GM19099 (cell line): ENCODE measurements around the gene SPRR3.

Source experiments
- POLR2A ChIP-seq: IDR thresholded peaks from 3 replicates; pipeline ENCODE4 v1.6.1; 2011; ENCODE audit warnings: low read depth; ENCODE audit not compliant: insufficient read length; ENCODE audit errors: extremely low read depth

Gene SPRR3

DNA sequence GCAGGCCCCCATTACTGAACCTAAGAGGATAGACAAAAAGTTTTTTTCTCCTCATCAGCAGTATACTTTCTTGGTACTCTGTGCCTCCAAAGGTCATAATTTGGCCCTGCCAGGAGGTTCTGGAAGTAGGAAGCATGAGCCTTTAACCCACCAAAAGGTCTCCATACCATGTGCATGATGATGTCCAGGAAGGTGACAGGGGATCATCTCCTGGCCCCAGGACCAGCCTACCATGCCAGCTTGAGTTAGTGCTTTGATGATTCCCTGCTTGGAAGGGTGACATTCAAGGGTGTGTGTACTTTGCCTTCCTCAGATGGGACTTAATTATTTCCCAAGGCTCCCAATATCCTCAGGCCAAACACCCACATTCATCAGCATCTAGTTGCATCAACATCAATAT lies 23.9 kb upstream of the SPRR3 start:
- TF ChIP-seq POLR2A, result no peak

DNA sequence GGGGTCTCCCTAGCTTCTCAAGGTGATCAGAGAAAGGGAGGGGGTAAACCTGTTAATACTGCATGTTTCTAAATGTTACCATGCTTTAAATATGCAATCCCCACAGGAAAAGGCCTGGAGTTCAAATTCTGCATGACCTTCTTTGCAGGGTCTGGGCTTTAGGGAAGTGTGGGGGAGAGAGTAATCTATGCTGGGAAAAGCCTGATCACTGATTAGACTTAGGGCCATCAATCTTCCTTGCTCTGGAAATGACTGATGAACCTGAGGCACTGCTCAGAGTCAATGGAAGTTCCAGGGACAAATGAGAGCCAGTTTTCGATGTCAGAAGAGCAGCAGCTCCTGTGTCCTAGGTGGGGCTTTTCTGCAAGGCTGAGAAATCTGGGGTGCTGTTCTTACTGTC lies 20.9 kb upstream of the SPRR3 start:
- no peak for TF ChIP-seq POLR2A

DNA sequence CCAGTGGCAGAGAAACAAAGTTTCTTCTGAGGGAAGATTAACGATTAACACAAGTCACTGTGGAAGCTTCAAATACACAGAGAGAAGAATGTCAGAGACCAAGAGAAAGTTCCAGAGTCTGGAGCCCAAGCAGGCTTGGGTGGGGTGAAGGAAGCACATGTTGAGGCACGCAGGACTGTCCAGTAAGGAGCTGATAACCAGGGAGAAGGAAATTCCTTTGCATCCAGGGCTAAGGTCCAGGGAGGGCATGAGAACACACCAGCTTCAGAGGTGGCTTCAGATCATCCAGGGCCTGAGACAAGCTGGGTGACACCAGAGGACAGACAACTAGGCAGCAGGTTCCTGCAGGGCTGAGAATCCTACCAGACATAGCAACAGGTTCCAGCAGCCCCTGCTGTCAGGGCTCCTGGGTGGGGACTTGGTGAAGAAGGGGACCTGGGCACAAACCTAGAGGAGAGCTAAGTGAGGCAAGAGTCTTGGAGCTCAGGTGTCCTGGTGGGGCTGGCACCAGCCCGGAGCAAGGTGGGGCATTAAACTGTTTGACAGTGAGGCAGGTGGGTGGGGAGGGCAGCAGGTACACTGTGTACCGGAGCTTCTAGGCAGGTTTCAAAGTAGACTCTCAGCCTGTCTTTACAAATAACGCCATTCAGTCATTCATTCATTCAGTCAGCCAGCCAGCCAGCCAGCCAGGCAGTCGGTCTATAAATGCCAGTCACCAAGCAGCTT lies 20.2 kb upstream of the SPRR3 start:
- no peak for TF ChIP-seq POLR2A

DNA sequence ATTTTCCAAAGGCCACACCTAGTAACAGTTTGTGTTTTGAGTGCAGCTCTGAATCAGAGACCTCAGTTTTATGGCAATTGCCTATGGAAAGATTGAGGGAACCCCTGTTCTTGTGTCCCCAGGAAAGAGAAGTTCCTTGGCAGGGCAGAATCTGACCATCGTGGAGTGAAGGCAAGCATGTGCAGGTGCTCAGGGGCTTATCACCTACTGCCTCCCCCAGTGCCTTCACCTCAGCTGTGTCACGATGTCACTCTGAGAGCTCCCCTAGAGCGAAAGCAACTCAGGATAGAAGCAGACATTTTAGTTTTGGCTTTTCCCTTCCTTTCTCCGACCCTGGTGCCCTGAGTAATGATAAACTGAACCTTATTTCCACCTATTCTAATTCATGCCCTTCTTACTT lies 19.5 kb upstream of the SPRR3 start:
- no peak for TF ChIP-seq POLR2A

DNA sequence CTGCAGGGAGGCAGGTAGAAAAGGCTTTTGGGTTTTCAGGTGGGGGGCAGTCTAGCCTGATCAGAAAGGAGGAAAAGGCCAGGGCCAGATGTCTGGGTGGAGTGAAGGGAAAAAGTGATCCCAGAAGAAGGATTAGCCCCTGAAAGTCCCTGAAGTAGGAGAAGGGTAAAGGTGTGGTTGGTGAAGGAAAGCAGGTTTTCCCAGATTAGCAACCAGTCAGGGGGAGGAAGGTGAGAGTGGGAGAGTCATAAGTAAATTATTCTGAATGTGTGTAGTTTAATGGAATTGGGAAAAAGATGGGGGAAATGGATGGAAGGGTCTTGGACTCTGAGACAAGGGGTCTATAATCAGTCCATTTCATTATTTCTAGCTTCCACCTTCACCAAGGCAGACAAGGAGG lies 18.3 kb upstream of the SPRR3 start:
- no peak for TF ChIP-seq POLR2A

DNA sequence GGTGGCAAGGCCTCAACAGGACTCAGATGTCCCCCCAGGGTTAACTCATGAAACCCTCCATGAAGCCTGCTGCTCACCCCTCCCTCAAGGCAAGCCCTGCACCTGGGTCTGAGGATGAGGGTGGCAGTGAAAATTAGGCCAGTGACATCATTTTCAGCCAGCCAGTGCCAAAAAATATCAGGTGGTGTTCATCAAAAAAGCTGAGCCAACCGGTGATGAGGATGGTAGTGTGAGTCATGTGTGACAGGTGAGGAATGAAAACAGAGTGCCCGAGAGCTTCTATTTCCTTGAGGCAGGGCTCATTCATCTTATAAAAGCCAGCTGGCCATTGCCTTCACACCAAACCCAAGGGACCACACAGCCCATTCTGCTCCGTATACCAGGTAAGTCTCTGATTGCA lies 17.8 kb upstream of the SPRR3 start, which contains the start of gene SPRR1A:
Gene SPRR1A (plus strand): TSS at position 339 of the 400 bp plus-strand sequence. CDS start 1,150 bp downstream, outside the sequence.
- TF ChIP-seq POLR2A, result no peak

DNA sequence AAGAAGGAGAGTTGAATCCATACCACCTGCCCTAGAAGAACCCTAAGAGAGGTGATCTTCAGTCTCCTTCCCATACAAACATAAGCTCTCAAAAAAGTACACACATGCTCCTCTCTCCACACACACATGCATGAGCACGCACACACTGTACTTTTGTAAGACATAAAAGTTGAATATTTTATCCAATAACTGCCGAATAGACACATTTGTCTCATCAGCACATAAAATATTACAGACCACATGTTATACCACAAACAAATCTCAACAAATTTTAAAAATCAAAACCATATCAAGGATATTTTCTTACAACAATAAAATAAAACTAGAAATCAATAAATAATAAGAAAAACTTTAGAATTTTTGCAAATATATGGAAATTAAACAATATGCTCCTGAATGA lies 15.0 kb upstream of the SPRR3 start:
- no peak for TF ChIP-seq POLR2A

DNA sequence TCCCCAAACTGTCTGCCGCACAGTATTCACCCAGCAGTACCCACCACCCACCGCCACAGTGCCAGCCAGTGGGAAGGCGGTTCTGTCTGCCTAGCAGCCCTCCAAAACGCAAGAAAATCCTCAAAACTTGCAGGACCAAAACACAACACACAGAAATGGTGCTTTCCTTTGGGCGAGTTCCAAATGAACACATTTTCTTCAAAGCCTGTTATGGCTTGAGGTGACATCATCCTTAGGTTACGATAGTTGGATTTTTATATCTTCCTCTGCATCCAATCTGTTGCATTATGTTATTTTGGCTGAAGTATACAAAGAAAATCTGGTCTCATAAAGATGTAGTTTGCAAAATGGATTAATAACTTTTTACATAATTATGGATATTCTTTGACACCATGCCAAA lies 8.4 kb upstream of the SPRR3 start:
- TF ChIP-seq POLR2A, result no peak

DNA sequence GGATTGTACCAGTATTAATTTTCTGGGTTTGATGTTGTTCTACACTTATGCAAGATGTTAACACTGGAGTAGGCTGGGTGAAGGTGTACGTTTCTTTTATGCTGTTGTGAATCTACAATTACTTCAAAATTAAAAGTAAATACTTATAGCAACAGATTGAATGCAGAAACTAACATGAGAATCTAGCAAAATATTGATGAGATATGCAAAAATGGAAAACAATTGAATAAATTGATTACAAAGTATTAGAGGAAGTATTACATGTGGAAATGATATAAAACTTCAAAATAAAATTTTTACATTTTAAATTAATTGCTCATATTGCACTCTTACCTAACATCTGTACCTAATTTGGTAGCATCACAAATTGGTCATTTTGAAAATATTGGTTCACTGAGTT lies 5.7 kb upstream of the SPRR3 start:
- no peak for TF ChIP-seq POLR2A

DNA sequence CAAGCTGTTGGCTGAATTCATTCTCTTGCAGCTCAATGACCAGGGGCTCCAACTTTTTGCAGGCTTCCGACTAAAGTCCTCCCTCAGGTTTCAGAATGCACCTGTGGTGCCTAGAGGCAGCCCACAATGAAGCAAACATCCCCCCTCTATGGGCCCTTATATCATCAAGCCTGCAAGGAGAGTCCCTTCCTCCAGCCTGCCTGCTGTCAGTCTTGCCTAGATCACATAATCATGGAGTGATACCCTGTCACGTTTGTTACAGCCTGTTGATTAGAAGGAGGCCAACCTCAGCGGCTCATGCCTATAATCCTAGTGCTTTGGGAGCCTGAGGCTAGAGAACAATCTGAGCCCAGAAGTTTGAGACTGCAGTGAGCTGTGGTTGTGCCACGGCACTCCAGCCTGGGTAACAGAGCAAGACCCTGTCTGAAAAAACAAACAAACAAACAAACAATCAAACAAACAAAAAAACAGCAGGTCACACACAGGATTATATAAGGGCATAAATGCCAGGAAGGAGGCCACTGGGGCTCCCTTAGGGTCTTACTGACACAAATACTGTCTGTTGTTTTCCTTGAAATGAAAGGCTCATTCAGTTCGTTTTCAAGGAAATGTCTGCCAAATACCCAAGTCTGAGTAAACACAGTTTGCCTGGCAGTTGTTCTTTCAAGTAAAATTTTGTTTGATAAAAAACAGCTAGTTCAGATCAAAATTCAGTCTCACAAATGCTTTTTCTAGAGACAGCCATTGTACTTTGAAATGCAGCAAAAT lies 4.7 kb upstream of the SPRR3 start:
- no peak for TF ChIP-seq POLR2A

DNA sequence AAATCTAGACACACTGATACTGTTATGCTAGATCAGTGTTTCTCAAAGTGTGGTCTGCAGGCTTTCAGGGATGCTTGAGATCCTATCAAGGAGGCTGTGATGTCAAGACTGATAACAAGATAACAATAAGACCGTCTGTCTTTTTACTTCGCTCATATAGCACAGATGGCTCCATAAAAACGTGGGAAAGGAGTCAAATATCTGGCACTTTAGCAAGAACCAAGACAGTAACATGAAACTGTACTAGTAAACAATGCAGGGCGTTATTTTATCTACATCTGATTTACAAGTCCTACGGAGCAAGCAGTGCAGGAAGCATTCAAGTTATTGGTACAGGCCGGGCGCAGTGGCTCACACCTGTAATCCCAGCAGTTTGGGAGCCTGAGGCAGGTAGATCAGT lies 3.6 kb upstream of the SPRR3 start:
- TF ChIP-seq POLR2A, result no peak

DNA sequence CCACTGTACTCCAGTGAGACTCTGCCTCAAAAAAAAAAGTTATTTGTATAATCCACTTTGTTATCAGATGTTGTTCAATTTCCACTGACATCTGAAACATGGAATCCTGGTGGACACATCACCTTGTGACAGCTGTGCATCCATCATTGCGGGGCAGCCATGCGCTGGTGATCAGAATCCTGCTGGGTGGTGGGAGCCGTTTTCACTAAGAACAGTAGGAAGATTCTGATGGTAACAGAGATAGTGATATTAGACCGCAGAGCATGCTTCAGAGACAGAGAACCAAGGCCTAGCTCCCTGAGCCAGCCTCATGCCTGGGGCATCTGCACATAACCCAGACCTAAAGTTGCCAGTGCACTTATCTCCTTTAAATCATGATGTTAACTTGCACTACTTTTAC lies 3.1 kb upstream of the SPRR3 start:
- TF ChIP-seq POLR2A, result no peak

DNA sequence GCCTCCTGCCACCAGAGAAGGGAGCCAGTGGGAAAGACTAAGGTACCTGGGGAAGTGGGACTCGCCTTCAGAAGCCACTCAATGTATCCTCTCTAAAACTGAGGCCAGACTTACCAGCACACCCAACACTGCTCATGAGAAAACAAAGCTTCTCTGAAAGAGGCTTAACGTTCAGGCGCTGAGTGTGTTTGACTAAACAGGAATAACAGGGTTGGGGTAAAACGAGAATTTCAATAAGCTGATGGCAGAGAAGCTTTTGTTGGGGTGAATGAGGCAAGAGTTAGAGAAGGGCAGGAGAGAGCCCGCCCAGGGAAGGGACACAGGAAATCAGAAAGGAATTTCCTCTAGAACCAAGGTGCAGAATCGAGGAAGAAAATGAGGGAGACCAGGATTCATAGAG lies 1.7 kb upstream of the SPRR3 start:
- no peak for TF ChIP-seq POLR2A

DNA sequence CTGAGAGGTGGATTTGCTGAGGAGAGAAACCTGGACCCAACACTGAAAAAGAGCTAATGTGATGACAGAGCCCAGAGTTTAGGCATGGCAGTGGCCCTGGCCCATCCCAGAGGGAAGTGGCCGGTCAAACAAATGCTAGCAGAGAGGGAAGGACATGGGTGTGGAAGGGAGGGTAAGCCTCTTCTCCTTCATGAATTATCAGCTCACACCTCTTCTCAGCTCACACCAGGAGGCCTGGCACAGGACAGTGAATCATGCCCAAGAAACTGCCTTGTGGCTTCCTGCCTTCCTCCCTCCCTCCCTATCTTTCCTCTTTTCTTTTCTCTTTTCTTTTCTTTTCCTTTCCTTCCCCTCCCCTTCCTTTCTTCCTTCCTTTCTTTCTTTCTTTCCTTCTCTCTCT lies 1.3 kb upstream of the SPRR3 start:
- no peak for TF ChIP-seq POLR2A

DNA sequence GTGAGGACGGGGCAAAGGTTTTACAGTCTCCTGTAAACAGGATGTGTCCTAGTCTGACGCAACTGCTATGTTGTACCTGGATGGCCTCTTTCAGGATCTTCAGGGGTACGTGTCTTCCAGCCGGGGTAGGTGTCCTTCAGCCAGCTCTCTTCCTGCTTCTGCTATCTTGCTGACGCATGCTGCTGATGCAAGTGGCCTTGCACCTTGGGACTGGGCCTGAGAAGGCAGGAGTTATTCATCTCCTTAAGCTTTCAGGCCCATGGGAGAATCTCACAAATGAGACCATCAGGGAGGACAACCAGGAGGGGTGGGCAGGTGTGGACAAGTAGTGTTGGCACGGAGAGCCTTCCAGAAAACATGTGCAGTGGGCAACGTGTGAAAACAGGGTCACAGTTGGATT lies 21.6 kb downstream of the SPRR3 start:
- TF ChIP-seq POLR2A, result no peak

DNA sequence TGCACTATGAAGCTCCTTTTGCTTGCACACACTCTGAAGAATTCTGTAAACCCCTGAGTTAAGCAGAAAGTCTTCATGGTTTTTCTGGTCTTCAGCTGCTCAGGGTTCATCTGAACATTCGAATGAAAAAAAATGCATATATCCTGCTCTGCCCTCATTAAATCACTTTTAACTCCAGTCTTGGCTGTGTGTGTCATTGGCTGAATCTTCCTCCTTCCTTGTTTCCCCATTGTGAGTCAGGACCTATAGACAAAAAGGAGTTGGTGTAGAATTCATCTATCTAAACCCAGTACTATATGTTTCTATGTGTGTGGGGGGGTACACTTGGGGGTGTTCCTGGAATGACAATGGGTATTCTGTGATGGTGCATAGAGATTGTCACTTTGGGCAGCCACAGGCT lies 22.9 kb downstream of the SPRR3 start:
- TF ChIP-seq POLR2A, result no peak
